GM21447 (cell line): ENCODE results near the gene CNN1.

Experiments
- ATAC-seq: cut with Tn5 transposase; IDR thresholded peaks from one replicate; pipeline ENCODE4 v1.9.1; 2021; ENCODE audit not compliant: unreplicated experiment

Gene CNN1

DNA sequence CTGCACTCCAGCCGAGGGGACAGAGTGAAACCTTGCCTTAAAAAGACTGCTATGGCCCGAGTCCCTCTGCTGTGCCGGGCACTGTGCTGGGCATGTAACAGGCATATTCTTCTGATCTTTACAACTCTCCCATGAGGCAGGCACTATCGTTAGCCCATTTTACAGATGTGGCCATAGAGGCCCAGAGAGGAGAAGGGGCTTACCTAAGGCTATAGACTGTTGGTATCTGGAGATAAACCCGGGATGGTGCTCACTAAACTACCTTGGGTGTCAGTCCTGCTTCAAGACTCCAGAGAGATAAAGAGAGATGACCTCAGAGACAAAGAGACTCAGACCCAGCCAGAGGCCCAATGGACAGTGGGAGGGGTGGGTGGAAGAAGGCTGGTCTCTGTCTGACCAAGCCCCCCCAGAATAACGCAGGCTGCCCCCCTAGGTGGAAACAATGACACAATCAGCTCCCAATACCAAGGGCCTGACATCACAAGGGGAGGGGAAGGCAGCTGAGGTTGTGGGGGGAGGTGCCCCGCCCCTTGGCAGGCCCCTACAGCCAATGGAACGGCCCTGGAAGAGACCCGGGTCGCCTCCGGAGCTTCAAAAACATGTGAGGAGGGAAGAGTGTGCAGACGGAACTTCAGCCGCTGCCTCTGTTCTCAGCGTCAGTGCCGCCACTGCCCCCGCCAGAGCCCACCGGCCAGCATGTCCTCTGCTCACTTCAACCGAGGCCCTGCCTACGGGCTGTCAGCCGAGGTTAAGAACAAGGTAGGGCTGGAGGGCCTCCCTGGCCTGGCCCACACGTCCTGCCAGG lies at the start of gene CNN1:
CNN1 (plus strand) TSS at position 620 of the 805 bp plus-strand sequence; CDS start at position 697, 77 bp downstream.
- ATAC-seq: no peak

- ATAC-seq: no peak
Observed at GRCh38 chr19:11489378-11489777, 49.3 kb upstream of the CNN1 start.

DNA sequence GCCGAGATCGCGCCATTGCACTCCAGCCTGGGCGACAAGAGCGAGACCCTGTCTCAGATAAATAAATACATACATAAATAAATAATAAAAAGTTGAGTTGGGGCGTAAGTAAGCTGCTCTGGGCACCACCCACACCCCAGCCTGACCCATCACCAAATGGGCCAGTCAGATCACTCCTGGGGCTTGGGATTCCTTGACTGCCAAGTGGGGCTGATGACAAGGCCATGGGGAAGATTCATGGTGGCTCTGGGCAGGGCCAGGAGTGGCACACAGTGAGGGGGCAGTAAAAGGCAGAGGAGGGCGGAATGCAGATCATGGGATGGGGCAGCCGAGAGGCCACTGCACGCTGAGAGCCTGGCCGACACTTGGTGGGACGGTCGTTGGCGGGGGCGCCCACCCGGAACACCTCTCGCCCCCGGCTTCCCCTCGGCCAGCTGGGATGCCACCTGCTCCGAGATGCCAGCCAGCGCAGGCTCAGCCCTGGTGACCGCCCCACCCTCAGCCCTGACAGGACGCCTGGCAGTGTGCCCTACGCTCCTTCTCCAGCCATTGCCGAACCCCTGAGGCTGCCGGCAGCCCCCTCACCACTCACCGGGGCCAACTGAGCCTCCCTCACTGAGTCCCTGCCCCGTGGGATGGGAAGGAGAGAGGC lies 43.9 kb upstream of the CNN1 start:
- no peak for ATAC-seq

- ATAC-seq: no peak
Observed at GRCh38 chr19:11495481-11495880, 43.2 kb upstream of the CNN1 start.

DNA sequence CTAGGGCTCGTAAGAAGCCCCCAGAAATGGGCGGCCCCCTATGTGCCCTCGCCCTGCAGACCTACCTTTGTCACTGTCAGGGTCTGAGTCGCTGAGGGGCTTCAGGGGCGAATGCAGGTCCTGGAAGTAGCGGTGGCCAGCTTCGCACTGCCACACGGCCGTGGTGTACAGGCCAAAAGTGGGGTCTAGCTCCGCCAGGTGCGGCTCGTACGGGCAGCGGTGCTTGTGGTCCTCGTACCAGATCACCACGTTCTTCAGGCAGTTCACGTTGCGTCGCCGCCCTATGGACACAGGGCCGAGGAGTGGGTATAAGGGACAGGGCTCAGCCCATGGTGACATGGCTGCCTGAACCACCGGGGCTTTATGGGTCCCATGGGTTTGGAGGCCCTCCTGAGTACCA lies 42.8 kb upstream of the CNN1 start:
- ATAC-seq: no peak

DNA sequence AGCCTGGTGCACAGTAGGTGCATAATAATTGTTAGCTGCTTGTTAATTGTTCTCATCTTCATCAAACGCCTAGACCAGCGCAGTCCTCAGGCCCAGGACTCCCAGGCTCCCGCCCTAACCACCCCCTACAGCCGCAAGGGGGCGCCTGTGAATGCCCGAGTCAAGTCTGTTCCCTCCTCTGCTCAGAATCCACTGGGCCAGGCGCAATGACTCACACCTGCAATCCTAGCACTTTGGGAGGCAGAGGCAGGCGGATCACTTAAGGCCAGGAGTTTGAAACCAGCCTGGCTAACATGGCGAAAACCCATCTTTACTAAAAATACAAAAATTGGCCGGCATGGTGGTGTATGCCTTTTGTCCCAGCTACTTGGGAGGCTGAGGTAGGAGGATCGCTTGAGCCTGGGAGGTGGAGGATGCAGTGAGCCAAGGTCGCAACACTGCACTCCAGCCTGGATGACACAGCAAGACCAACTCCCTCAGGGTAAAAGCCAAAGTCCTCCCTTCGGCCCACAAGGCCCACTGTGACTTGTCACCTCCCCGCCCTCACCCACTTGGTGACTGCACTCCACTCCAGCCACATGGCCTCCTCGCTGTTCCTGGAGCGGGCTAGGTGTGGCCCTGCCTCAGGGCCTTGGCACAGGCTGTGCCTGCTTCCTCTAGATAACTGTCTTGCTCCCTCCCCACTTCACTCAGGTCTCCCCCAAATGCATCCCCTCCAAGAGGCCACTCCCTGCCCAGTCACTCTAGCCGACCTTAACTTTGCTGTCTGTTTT lies 42.1 kb upstream of the CNN1 start:
- no peak for ATAC-seq

GRCh38 chr19:11499220-11499726 lies 39.4 kb upstream of the CNN1 start:
- no peak for ATAC-seq

DNA sequence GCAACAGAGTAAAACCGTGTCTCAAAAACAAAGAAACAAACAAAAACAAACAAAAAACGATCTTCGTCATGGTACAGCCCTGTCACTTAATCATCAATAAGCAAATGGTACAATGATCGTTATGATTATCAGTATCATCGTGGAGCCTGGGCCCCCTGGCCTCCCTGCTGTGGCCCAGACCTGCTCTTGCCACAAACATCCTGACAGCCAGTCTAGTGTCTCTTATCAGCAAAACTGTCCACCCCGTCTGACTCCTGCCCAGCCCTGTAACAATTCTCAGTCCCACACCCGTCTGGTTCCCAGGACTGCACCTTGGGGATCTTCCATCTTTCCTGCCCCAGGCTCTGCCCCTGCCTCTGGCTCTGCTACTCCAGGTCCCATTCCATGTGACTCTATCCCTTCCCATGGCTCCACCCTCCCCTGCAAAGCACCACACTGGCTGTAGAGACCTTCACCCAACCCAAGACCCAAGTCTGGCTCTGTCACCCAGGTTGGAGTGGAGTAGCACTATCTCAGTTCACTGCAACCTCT lies 38.7 kb upstream of the CNN1 start:
- ATAC-seq: no peak

- no peak for ATAC-seq
Observed at GRCh38 chr19:11504502-11505031, 34.1 kb upstream of the CNN1 start.

- ATAC-seq: peak; percentile 87
Observed at GRCh38 chr19:11505032-11505503, 33.6 kb upstream of the CNN1 start.

DNA sequence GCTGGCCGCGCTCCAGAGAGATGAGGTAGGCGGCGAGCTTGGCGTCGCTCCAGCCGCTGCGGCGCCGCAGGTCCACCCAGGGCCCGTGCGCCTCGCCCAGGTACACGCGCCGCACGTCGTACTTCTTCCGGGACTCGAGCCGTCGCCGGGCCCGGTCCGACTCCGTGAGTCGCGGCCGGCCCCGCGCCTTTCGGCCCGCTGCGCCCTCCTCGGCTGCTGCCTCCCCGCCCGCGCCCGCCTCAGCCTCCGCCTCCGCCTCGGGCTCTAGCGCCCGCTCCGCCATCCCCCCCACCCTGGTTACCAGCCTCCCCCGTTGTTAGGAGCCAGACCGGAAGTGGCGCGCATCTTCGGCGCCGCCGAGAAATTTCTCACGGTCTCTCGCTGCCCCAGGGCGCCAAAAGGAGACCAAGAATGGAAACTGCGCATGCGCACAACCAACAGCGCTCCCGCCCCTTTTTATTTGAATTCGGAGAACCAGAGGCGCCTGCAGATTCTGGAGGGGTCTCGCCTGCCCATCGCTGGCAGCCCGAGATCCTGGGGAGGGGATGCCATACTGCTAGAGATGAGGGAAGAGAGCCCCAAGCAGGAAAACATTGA lies 33.0 kb upstream of the CNN1 start, which contains the start of gene ZNF653:
ZNF653 (minus strand) TSS at position 336 of the 597 bp plus-strand sequence; CDS start at position 283, 53 bp downstream.
- ATAC-seq: peak; percentile 42

DNA sequence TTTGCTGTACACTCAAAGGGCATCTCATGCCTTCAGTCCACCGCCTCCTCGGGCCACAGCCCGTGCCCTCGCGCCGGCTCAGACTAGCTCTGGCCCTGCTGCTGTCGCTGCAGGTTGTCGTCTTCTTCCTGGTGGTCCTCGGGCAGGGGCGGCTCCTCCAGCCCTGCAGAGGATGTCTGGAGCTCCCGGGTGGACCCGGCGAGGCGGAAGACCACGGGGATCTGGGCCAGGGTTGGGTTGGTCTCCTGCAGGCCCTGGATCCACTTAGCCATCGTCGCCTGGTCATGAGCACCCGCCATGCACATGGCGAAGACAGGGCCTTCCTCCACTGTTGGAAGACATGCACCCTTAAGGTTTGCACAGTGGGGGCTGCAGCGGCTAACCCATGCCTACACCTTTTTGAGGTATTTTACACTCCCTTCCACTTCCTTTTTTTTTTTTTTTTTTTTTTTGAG lies 32.5 kb upstream of the CNN1 start:
- peak; percentile 24 for ATAC-seq

GRCh38 chr19:11506967-11507366 lies 31.7 kb upstream of the CNN1 start:
- no peak for ATAC-seq

DNA sequence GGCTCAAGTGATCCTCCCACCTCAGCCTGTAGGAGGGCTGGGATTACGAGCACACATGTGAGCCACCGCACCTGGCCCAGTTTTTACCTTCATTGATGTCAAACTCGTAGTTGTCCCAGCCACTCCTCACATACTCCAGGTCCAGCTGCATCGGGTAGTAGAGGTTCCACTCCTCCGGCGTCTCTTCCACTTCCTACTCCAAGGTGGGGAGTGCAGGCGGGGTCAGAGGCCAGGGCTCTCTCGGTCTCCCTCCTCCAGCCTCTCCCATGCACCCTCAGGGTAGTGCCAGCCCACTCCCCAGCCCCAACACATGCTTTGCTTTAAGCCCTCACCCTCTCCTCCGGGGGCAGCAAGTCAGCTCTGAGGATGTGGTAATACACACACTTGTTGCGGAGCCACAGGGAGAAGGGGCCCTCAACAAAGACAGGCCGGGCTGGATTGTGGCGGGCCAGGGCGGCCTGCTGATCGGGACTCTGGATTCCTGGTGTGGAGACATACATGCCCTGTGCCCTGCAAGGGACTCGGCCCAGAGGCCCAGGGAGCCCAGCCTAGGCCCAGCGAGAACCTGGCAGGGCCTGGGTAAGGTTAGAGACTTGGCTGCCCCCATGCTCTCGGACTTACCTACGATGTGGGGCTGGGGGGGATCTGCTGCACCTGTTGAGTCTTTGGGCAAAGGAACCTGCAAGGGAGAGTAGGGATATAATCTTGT lies 31.1 kb upstream of the CNN1 start:
- ATAC-seq: no peak

- no peak for ATAC-seq
Observed at GRCh38 chr19:11510444-11510843, 28.2 kb upstream of the CNN1 start.

DNA sequence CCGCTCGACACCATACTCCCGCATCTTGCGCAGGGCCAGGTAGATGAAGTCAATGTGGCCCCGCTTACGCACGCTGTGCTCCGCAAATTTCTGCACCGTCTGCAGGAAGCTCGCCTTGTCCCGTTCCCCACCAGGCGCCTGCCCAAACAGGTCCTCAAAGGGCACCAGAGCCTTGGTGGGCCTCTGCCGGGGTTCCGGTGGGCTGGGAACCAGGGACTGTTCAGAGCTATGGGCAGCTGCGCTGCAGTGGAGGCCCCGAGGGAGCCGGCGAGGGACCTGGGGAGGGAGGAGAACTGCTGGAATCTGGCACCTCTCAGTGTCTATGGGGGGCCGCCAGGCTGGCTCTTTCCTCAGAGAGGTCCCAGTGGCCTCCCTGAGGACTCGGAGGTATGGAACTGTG lies 24.7 kb upstream of the CNN1 start:
- ATAC-seq: no peak

GRCh38 chr19:11519138-11519537 lies 19.5 kb upstream of the CNN1 start:
- ATAC-seq: no peak

GRCh38 chr19:11528551-11529341 lies 9.9 kb upstream of the CNN1 start, which contains the start of gene ECSIT:
TSS of gene ECSIT (minus strand) at chr19:11529134. CDS start at chr19:11519170, 9,964 bp downstream.
- ATAC-seq: peak; percentile 97

DNA sequence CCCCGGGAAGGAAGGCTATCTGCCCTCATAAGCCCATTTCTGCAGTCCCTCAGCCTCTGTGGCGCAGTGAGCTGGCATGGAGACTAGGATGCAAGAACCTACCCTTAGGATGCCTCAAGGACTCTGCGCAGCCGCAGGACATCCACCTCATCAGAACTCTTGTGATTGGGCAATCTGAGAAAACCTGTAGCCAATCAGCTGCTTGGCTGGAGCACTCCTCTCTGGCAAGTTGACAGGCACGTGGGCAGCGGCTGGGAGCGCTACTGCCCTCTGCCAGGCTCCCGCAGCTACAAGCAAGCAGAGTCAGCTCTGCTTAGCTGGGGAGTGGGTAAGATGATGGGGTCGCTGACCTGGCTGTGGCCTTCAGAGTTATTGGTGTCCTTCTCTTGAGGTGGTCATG lies 8.2 kb upstream of the CNN1 start:
- ATAC-seq: no peak
